ENCODE results near the gene SLC25A19. TPM values are rescaled to one million over a fixed set of nuclear protein-coding genes. Genes with fewer than 3 reads are reported as not detected.

The SLC25A19 gene
- total and polyA plus RNA-seq, 9 of the 15 experiments (the other 6 are each of a cell fraction or from before 2014, with no cell fraction given), result 33.4 to 76.6 (median 55.3) TPM

DNA sequence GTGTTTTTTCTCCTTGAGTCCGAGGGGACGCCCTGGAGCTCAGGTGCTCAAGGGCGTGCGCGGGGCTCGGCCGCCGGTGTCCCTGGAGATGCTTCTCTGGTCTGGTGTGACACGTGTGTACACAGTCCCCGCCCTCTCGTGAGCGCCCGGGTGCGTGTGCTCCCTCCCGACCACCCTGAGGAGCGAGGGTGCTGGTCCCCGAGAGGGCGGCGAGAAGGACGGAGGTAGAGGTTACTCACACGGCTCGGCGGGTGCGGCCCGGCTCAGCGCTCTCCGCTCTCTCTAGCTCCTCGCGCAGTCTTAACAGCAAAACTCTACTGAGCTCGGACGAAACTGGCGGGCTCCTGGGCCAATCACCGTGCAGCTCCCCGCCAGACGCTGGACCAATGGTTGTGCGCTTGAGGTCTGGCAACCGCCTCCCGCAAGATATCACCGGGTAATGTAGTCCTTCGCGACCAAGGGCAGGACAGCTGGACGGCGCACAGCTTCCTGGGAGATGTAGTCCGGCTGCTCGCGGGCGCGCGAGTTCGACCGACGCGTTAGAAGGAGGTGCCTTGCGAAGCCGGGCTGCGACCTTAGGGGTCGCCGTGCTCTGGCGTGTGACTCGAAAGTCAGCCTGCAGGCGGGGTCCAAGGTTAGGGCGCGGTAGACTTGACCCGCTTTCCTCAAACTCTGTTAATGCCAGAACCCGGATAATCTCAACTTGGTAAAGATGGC lies at the start of gene SLC25A19 (continued):
- TF ChIP-seq, protein P1, sequence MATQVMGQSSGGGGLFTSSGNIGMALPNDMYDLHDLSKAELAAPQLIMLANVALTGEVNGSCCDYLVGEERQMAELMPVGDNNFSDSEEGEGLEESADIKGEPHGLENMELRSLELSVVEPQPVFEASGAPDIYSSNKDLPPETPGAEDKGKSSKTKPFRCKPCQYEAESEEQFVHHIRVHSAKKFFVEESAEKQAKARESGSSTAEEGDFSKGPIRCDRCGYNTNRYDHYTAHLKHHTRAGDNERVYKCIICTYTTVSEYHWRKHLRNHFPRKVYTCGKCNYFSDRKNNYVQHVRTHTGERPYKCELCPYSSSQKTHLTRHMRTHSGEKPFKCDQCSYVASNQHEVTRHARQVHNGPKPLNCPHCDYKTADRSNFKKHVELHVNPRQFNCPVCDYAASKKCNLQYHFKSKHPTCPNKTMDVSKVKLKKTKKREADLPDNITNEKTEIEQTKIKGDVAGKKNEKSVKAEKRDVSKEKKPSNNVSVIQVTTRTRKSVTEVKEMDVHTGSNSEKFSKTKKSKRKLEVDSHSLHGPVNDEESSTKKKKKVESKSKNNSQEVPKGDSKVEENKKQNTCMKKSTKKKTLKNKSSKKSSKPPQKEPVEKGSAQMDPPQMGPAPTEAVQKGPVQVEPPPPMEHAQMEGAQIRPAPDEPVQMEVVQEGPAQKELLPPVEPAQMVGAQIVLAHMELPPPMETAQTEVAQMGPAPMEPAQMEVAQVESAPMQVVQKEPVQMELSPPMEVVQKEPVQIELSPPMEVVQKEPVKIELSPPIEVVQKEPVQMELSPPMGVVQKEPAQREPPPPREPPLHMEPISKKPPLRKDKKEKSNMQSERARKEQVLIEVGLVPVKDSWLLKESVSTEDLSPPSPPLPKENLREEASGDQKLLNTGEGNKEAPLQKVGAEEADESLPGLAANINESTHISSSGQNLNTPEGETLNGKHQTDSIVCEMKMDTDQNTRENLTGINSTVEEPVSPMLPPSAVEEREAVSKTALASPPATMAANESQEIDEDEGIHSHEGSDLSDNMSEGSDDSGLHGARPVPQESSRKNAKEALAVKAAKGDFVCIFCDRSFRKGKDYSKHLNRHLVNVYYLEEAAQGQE (IDR thresholded peaks at IDR 0.05; ENCODE audit: borderline replicate concordance), result peak; percentile 38; the same call in 1 of the 2 replicates
- TF ChIP-seq, protein P1 (CRISPR knock-in tag; IDR thresholded peaks at IDR 0.05; ENCODE audit: low read depth), result 0 out of 2 replicates have a peak, but pooled peaks have one; percentile 47
- TF ChIP-seq ERF (CRISPR knock-in tag; IDR thresholded peaks at IDR 0.05), result peak; percentile 56; the same call in 1 of the 2 replicates
- TF ChIP-seq PHF8 (IDR thresholded peaks at IDR 0.05; ENCODE audit: borderline replicate concordance, low read length), result peak; percentile 88; the same call in 1 of the 2 replicates
- TF ChIP-seq, protein P2, sequence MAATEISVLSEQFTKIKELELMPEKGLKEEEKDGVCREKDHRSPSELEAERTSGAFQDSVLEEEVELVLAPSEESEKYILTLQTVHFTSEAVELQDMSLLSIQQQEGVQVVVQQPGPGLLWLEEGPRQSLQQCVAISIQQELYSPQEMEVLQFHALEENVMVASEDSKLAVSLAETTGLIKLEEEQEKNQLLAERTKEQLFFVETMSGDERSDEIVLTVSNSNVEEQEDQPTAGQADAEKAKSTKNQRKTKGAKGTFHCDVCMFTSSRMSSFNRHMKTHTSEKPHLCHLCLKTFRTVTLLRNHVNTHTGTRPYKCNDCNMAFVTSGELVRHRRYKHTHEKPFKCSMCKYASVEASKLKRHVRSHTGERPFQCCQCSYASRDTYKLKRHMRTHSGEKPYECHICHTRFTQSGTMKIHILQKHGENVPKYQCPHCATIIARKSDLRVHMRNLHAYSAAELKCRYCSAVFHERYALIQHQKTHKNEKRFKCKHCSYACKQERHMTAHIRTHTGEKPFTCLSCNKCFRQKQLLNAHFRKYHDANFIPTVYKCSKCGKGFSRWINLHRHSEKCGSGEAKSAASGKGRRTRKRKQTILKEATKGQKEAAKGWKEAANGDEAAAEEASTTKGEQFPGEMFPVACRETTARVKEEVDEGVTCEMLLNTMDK (IDR thresholded peaks at IDR 0.05; ENCODE audit: borderline replicate concordance, insufficient read depth, low read depth, low read length, poor library complexity, severe bottlenecking), result peak; percentile 41
- peak; percentile 40; the same call in 1 of the 2 replicates for TF ChIP-seq HDAC8 (tag; IDR thresholded peaks at IDR 0.05)
- TF ChIP-seq MXI1 (IDR thresholded peaks at IDR 0.05; ENCODE audit: low read depth, low read length), result peak; percentile 65
- TF ChIP-seq TBP (optimal IDR thresholded peaks at IDR 0.05; ENCODE audit: low read depth, low read length), result peak; percentile 73
- peak; percentile 97 for TF ChIP-seq CREM (IDR thresholded peaks at IDR 0.05; ENCODE audit: low read depth)
- peak; percentile 94; the same call in 1 of the 2 replicates for TF ChIP-seq ZSCAN29 (IDR thresholded peaks at IDR 0.05)
- no peak for TF ChIP-seq NFATC3 (IDR thresholded peaks at IDR 0.05)
- peak; percentile 66 for TF ChIP-seq PHF20 (IDR thresholded peaks at IDR 0.05; ENCODE audit: partially characterized antibody)
- no peak; the same call in 1 of the 2 replicates for TF ChIP-seq SMAD4 (CRISPR knock-in tag; conservative IDR thresholded peaks at IDR 0.05)
- TF ChIP-seq BRD9 (IDR thresholded peaks at IDR 0.05; ENCODE audit: low read depth, partially characterized antibody), result no peak
- TF ChIP-seq, protein P3, sequence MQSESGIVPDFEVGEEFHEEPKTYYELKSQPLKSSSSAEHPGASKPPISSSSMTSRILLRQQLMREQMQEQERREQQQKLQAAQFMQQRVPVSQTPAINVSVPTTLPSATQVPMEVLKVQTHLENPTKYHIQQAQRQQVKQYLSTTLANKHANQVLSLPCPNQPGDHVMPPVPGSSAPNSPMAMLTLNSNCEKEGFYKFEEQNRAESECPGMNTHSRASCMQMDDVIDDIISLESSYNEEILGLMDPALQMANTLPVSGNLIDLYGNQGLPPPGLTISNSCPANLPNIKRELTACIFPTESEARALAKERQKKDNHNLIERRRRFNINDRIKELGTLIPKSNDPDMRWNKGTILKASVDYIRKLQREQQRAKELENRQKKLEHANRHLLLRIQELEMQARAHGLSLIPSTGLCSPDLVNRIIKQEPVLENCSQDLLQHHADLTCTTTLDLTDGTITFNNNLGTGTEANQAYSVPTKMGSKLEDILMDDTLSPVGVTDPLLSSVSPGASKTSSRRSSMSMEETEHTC (IDR thresholded peaks at IDR 0.05), result peak; percentile 52; the same call in 1 of the 2 replicates
- TF ChIP-seq TRIM28 (IDR thresholded peaks at IDR 0.05), result 0 out of 2 replicates have a peak, but pooled peaks have one; percentile 18
- peak; percentile 71; the same call in 1 of the 2 replicates for TF ChIP-seq ETV5 (CRISPR knock-in tag; IDR thresholded peaks at IDR 0.05; ENCODE audit: low read depth)
